OCI-LY3 (cell line): Measurements from ENCODE around the gene CDH24.

Experiments used
- H2AFZ ChIP-seq: fragments of 200-600, 300-600 bp; shearing (Covaris generic); 2 replicates; pipeline ENCODE4 v1.6.0; 2014; ENCODE audit warnings: antibody characterized with exemption, low read depth, low read length
- H3K27ac ChIP-seq: fragments of 200-600, 300-600 bp; sonication (generic); 2 replicates; pipeline ENCODE4 v1.5.1; 2014; ENCODE audit warnings: mild to moderate bottlenecking, low read length, moderate library complexity, mixed read lengths
- H3K27me3 ChIP-seq: fragments of 200-600, 300-600 bp; sonication (generic); 2 replicates; pipeline ENCODE4 v1.6.1; 2014; ENCODE audit warnings: low read depth, low read length, mixed read lengths
- H3K36me3 ChIP-seq: fragments of 200-600, 300-600 bp; sonication (generic); replicated peaks from 2 replicates; pipeline ENCODE3; 2014; ENCODE audit warnings: low read depth, low read length, mixed read lengths
- H3K4me1 ChIP-seq: fragments of 300-600, 200-600 bp; sonication (generic); 2 replicates; pipeline ENCODE4 v1.6.1; 2014; ENCODE audit warnings: low read length, mixed read lengths
- H3K4me2 ChIP-seq: fragments of 200-600, 300-600 bp; sonication (generic); 2 replicates; pipeline ENCODE4 v1.6.1; 2014; ENCODE audit warnings: low read length, mixed read lengths
- H3K4me3 ChIP-seq: fragments of 300-600, 200-600 bp; sonication (generic); 2 replicates; pipeline ENCODE4 v1.5.1; 2014; ENCODE audit warnings: antibody characterized with exemption, mild to moderate bottlenecking, low read length, moderate library complexity
- H3K79me2 ChIP-seq: fragments of 300-600, 200-600 bp; shearing (Covaris generic); 2 replicates; pipeline ENCODE4 v1.6.1; 2014; ENCODE audit warnings: mild to moderate bottlenecking, low read length, mixed read lengths
- H3K9ac ChIP-seq: fragments of 300-600, 200-600 bp; shearing (Covaris generic); 2 replicates; pipeline ENCODE4 v1.6.0; 2014; ENCODE audit warnings: mild to moderate bottlenecking, low read length, moderate library complexity
- H3K9me3 ChIP-seq: fragments of 200-600, 300-600 bp; shearing (Covaris generic); 2 replicates; pipeline ENCODE4 v1.6.1; 2014; ENCODE audit warnings: low read length, mixed read lengths; ENCODE audit not compliant: insufficient read depth
- H4K20me1 ChIP-seq: fragments of 200-600, 300-600 bp; sonication (generic); 2 replicates; pipeline ENCODE4 v1.6.1; 2016; ENCODE audit warnings: low read length, mixed read lengths; ENCODE audit not compliant: insufficient read depth
- CTCF ChIP-seq: fragments of 200-600, 300-600 bp; sonication (generic); IDR thresholded peaks from 2 replicates; pipeline ENCODE4 v1.5.1; 2014; ENCODE audit warnings: antibody characterized with exemption, low read length, low read depth
- EZH2phosphoT487 ChIP-seq: fragments of 200-600 bp; shearing (Covaris generic); IDR thresholded peaks from 2 replicates; pipeline ENCODE4 v1.6.1; 2018; ENCODE audit warnings: antibody characterized with exemption, mixed run types, low read depth

CDH24 gene

GRCh38 chr14:23051141-23052057 is 5.9 kb downstream of the CDH24 start:
- Histone ChIP-seq H3K4me3 (no peak overlapping the region), H3K9ac (no peak overlapping the region), H3K27ac (no peak overlapping the region), H4K20me1 (no peaks in the 10 kb centered on the region), H3K4me1 (peaks cover 7% of the 10 kb centered on the region), H3K4me2 (no peak overlapping the region), H3K36me3 (no peaks in the 10 kb centered on the region), H3K9me3 (no peaks in the 10 kb centered on the region), H3K27me3 (no peaks in the 10 kb centered on the region), H2AFZ (no peak overlapping the region), H3K79me2 (no peaks in the 10 kb centered on the region)
- no peak for TF ChIP-seq EZH2phosphoT487
- no peak for TF ChIP-seq CTCF

GRCh38 chr14:23049011-23049410 is 8.3 kb downstream of the CDH24 start:
- Histone ChIP-seq H3K27ac (no peak overlapping the region), H3K4me3 (no peak overlapping the region), H3K36me3 (no peaks in the 10 kb centered on the region), H3K4me1 (no peaks in the 10 kb centered on the region), H4K20me1 (no peaks in the 10 kb centered on the region), H3K79me2 (no peaks in the 10 kb centered on the region), H3K9me3 (no peaks in the 10 kb centered on the region), H2AFZ (no peak overlapping the region), H3K9ac (no peak overlapping the region), H3K27me3 (no peaks in the 10 kb centered on the region), H3K4me2 (no peak overlapping the region)
- TF ChIP-seq EZH2phosphoT487 (no peak), CTCF (no peak)

- no peaks in the 10 kb centered on the region for H3K79me2 ChIP-seq
- no peaks in the 10 kb centered on the region for H4K20me1 ChIP-seq
- TF ChIP-seq CTCF (no peak), EZH2phosphoT487 (no peak)
- no peaks in the 10 kb centered on the region for H3K27me3 ChIP-seq
- H3K36me3 ChIP-seq, result no peaks in the 10 kb centered on the region
- H3K27ac ChIP-seq, result no peak overlapping the region
- no peak overlapping the region for H3K4me3 ChIP-seq
- H3K4me1 ChIP-seq, result no peaks in the 10 kb centered on the region
- no peaks in the 10 kb centered on the region for H3K9me3 ChIP-seq
- H3K4me2 ChIP-seq, result no peak overlapping the region
- no peak overlapping the region for H2AFZ ChIP-seq
- no peak overlapping the region for H3K9ac ChIP-seq
These were observed 9.3 kb downstream of the CDH24 start for GRCh38 chr14:23047751-23048693.
